NCI-H446 treated with DMSO at 0.1 percent for 48 hours (cell line): ENCODE results near the gene NOVA2.

ENCODE experiments used
- DNase-seq: peaks from one replicate; lab custom pipeline; 2025; lab: John Stamatoyannopoulos, UW

NOVA2 gene, protein sequence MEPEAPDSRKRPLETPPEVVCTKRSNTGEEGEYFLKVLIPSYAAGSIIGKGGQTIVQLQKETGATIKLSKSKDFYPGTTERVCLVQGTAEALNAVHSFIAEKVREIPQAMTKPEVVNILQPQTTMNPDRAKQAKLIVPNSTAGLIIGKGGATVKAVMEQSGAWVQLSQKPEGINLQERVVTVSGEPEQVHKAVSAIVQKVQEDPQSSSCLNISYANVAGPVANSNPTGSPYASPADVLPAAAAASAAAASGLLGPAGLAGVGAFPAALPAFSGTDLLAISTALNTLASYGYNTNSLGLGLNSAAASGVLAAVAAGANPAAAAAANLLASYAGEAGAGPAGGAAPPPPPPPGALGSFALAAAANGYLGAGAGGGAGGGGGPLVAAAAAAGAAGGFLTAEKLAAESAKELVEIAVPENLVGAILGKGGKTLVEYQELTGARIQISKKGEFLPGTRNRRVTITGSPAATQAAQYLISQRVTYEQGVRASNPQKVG

DNA sequence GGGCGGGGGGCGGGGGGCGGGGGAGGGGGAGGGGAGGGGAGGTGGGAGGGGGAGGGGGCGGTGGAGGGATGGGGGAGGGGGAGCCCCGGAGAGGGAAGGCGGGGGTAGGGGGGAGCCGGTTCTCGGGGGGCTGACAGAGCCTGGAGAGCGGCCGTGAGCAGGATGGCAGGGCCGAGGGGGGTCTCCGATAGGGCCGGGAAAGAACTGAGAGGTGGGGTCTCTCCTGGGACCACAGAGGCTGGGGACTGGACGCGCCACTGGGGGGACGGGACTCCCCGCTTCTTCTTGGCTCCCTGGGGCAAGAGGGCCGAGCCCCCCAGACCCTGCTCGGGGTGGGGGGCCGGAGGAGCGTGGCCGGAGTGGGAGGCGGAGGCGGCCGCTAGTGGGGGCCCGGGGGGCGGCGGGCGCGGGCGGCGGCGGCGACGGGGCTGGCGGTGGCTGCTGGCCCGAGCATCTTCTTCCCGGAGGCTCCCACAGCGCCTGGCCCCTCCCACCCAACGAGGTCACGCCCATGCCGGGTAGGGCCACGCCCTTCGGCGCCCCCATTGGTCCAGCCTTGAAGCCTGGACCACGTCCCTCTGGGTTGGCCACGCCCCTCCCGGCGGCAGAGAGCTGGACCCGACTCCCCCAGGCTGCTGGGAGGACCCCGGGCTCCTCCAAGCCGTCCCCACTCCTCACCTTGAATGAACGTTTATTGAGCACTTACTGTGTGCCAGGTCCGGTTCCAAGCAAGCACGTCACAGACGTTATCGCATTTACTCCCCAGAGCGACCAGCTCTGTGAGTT is at the start of gene NOVA2:
Gene NOVA2, minus strand, starts transcription at position 313 of the 786 bp plus-strand sequence. CDS start 514 bp downstream, outside the sequence.
- DNase-seq: peak; percentile 80

DNA sequence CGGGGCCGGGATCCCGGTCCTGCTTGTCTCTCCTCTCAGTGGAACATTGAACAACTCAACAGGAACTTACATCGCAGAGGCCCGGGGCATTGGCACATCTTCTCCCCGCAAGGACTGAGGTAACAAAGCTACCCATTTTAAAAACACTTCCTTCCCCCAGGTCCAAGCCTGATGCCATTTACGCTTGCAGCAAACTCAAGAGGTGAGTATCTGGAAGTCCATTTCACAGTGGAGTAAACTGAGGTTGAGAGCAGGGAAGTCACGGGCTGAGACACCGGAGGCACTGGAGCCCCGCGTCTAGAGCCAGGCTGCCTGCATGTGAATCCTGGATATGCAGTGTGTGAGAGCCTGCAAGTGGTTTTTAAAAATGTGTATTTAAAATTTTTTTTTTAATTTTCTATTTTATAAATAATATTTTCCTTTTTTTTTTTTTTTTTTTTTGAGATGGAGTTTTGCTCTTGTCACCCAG is 49.7 kb upstream of the NOVA2 start:
- no peak for DNase-seq

DNA sequence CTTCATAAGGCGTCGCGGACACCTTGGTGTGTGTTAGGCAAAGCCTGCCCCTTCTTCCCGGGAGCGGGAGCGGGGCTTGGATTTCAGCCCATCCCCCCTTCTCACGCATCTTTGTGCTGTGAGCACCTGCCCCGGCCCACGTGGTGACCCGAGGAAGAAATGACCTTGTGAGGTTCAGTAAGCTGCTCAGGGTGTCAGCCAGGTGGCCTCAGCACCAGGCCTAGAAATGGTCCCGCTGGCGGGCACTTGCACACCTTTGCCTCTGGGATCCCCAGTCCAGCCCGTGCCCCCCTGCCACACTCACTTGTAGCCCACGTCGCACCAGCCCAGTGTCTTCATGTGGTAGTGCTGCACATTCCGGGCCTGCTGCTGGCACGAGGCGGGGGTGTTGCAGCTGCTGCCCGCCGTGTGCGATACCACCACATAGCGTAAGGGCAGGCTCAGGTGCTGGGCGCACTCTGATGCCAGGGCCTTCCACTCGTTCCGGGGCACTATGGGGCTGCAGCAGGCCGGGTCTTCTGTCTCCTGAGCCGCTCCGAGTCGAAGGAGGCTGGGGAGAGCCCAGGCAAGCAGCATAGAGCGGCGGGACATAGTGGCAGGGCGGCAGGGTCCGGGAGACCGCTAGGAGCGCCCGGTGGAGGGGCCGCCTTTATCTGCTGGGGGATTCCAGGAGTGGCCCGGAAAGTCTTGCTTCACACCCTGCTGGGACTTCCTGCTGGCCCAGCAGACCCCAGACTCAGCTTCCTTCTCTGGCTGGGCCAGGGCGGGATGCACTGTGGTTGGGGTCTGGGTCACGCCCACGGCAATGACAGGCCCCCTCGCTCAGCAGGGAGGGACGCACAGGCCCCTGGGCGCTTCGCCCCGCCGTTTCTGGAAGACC is 49.0 kb upstream of the NOVA2 start, which contains the start of gene PGLYRP1:
Gene PGLYRP1, minus strand, starts transcription at position 623 of the 880 bp plus-strand sequence. Its CDS starts 32 bp downstream, at position 591.
- DNase-seq: no peak

GRCh38 chr19:46022061-46022430 is 48.4 kb upstream of the NOVA2 start:
- no peak for DNase-seq

GRCh38 chr19:46021531-46022041 is 47.9 kb upstream of the NOVA2 start:
- DNase-seq: no peak

DNA sequence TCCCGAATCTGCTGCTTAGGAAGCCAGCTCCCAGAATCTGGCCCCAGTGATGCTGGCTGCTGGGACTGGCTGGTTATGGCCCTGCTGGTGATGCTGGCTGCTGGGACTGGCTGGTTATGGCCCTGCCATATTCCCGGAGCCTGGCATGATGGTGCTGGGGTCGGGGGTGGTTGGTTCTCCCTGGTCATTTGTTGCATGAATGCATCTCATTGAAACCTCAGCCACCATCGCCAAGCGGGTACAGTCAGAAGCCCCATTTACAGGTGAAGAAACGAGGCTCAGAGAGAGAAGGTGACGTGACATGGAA is 47.1 kb upstream of the NOVA2 start:
- no peak for DNase-seq

GRCh38 chr19:46019270-46019669 is 45.6 kb upstream of the NOVA2 start:
- no peak for DNase-seq

- DNase-seq: no peak
Observed at GRCh38 chr19:46018729-46019251, 45.1 kb upstream of the NOVA2 start.

DNA sequence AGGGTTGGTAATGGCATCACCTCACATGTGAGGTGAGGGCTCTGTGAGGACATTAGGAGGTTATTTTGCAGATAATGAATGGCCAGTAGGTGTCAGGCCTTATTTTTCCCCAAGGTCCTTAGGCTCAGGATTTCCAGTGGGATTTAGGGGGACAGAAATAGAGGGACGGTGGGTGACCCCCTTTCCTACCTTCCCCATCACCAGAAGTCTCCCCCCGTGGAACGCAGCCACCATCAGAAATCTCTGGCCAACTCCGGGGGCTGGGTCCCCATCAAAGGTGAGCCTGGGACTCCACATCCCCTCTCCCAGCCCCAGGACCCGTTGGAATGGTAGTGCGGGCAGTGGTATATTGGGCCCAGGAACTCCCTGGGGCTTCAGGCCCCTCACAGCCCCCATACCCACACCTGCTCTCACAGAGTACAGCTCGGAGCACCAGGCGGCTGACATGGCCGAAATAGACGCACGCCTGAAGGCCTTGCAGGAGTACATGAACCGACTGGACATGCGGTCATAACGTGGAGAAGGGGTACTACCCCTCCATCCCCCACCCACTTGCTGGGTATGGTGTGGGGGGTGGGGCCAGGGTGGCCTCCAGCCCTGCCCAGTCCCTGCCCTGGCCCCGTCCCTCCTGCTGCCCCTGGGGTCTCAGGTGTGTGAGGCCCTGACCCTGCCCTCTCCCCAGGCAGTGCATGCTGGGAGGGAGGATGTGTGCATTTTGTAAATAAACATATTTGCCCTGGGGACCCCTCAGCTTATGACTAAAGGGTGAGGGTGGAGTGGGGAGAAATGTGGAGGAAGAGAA is 44.4 kb upstream of the NOVA2 start:
- no peak for DNase-seq

DNA sequence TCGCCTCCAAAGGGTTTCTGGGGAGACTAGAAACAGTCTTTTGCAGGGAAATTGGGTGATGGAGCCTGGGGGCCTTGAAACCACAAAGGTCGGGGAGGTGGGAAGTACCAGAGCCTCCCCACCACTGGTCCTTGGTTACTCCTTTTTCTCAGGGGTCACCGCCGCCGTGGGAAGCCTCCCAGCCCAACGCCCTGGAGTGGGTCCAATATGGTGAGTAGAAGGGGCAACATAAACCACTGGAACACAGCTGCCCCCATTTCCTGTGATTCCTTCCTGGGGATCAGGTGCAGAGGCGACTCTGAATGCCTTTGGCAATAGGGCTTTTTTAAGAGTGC is 43.4 kb upstream of the NOVA2 start:
- DNase-seq: no peak

- DNase-seq: peak; percentile 69
Observed at GRCh38 chr19:46016426-46017094, 42.9 kb upstream of the NOVA2 start.

DNA sequence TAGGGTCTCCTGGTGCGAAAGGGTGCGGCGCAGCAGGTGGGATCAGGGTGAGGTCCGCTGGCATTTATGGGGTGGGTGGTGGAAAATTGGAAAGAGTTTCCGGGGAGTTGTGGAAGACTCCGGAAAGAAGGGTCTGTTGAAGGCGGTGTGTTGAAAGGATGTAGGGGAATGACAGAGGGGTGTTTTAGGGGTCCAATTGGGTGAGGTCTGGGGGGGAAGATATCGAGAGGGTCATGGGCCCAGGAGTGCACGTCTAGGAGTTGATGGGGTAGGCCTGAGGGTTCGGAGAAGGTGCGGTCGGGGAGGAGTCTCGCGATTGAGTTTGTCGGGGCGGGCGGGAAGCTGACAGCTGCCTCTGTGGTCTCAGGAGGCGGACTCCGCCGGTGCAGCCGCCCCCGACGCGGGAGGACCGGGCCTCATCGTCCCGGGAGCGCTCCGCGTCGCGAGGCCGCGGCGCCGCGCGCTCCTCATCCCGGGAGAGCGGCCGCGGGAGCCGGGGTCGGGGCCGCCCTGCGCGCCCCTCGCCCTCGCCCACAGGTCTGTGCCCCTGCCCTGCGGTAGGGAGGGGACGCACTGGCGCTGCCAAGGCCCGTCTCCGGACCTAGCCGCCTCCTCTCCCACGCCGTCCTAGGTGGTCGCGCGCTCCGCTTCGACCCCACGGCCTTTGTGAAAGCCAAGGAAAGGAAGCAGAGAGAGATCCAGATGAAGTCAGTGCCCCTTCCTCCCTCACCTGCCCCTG is 42.2 kb upstream of the NOVA2 start:
- no peak for DNase-seq

GRCh38 chr19:46014941-46015686 is 41.4 kb upstream of the NOVA2 start:
- DNase-seq: no peak

DNA sequence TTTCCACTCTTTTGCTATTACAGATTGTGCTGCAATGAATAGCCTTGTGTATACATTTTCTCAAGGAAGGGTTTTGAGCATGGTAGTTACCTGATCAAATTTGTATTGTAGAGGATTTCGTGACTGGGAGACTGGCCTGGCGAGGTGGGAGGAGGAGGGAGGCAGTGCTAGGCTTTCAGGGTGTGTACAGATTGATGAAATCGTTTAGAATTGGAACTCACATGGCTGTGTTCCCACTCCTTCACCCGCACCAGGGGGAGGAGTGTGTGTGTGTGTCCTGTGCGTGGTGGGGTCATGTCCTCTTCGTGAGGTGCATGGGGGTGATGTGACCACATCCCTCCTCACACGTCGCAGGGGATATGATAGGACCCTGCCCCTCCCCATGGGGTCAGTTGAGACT is 40.9 kb upstream of the NOVA2 start:
- no peak for DNase-seq

DNA sequence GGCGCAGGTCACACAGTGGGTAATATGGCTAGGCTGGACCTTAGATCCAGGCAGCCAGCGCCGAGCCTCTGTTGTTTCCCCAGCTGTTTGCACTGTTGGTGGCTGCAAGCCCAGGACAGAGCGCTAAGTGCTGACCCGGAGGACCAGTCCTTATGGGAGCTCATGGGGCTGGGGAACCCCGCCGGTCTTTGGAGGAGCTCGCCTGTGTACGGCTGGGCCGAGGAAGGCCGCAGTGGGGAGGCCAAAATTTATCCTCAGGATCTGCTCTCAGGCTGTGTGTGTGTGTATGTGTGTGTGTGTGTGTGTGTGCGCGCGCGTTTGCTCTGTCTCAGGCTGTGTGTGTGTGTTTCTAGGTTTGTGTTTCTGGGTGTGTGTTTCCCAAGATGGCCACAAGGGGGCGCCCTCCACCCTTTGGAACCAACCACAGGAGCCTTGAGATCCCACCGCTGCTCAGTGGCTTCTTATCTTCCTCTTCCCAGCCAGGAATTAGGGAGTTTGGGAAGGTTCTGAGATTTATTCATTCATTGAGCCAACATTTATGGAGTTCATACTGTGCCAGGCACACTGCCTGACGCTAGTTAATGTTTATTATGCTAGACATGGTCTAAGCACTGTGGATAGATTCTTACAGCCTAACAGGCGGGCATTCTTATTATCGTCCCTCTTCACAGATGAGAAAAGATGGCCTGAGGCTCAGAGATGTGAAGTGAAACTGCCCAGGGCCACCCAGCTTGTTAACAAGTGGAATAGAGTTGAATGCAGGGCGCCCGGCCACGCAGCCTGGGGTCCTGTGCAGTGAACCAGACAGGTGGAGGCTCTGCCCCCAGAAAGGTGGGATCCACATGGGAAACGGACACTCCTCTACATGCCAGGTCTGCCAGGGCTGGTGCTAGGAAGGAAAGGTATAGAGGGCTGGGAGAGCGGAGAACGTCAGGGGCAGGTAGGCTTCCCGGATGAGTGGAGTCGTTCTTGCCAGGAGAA is 36.2 kb upstream of the NOVA2 start:
- DNase-seq: peak; percentile 6

DNA sequence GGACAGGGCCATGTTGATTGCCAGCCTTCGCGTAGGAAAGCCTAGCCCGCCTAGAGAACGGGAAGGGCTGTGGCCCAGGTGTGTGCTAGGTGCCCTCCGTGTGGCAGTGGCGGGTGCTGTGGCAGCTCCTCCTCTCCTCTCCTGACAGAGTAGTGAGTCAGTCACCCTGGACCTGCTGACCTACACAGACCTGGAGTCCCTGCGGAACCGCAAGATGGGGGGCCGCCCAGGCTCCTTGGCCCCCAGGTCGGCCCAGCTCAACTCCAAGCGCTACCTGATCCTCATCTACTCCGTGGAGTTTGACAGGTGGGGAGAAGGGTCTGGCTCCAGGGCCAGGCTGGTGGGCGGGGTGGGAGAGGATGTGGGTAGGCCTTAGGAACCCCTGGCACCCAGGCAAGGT is 32.7 kb upstream of the NOVA2 start:
- DNase-seq: no peak

- DNase-seq: no peak
Observed at GRCh38 chr19:46002678-46003275, 29.1 kb upstream of the NOVA2 start.
